Measurements from ENCODE around the gene TXN2.
A peak's percentile ranks its signal among the peaks of the same experiment; 100 is the strongest.

The TXN2 gene

GRCh38 chr22:36510966-36511881, 29.8 kb upstream of the TXN2 start:
- Histone ChIP-seq H3K36me3 (ENCODE audit: control insufficient read depth in 2 of 2, insufficient read depth in 2 of 2, low read length in 2 of 2) (peaks cover 39 to 46% of the 10 kb centered on the region in 2 donors), H3K9me3 (ENCODE audit: control insufficient read depth in 2 of 2, low read length in 2 of 2) (no peaks in the 10 kb centered on the region), H3K27ac (ENCODE audit: low read length) (no peak overlapping the region), H3K27me3 (ENCODE audit: control insufficient read depth in 1 of 2, insufficient read depth in 2 of 2, low read length in 2 of 2) (no peaks in the 10 kb centered on the region), H3K9ac (ENCODE audit: low read length in 2 of 2) (peak overlapping the region in 1 of 2 donors; percentile 51), H3K4me1 (ENCODE audit: control insufficient read depth, insufficient read depth, low read length) (peaks cover 16% of the 10 kb centered on the region), H3K4me3 (ENCODE audit: low read length in 2 of 2) (no peak overlapping the region)

- no peaks in the 10 kb centered on the region for H3K9me3 ChIP-seq (ENCODE audit: control insufficient read depth in 2 of 2, low read length in 2 of 2)
- H3K27ac ChIP-seq (ENCODE audit: low read length) = no peak overlapping the region
- no peaks in the 10 kb centered on the region for H3K27me3 ChIP-seq (ENCODE audit: control insufficient read depth in 1 of 2, insufficient read depth in 2 of 2, low read length in 2 of 2)
- H3K4me1 ChIP-seq (ENCODE audit: control insufficient read depth, insufficient read depth, low read length) = peaks cover 16% of the 10 kb centered on the region
- no peak overlapping the region for H3K9ac ChIP-seq (ENCODE audit: low read length in 2 of 2)
- H3K4me3 ChIP-seq (ENCODE audit: low read length in 2 of 2) = no peak overlapping the region
- peaks cover 35 to 38% of the 10 kb centered on the region in 2 donors for H3K36me3 ChIP-seq (ENCODE audit: control insufficient read depth in 2 of 2, insufficient read depth in 2 of 2, low read length in 2 of 2)
Measured at GRCh38 chr22:36510384-36510783, 28.9 kb upstream of the TXN2 start.

- H3K9me3 ChIP-seq (ENCODE audit: control insufficient read depth in 2 of 2, low read length in 2 of 2) = no peaks in the 10 kb centered on the region
- peak overlapping the region; percentile 53 for H3K27ac ChIP-seq (ENCODE audit: low read length)
- H3K27me3 ChIP-seq (ENCODE audit: control insufficient read depth in 1 of 2, insufficient read depth in 2 of 2, low read length in 2 of 2) = no peaks in the 10 kb centered on the region
- H3K36me3 ChIP-seq (ENCODE audit: control insufficient read depth in 2 of 2, insufficient read depth in 2 of 2, low read length in 2 of 2) = peaks cover 15 to 23% of the 10 kb centered on the region in 2 donors
- H3K4me3 ChIP-seq (ENCODE audit: low read length in 2 of 2) = peak overlapping the region; percentile 33 to 72
- peaks cover 16% of the 10 kb centered on the region for H3K4me1 ChIP-seq (ENCODE audit: control insufficient read depth, insufficient read depth, low read length)
- peak overlapping the region; percentile 43 to 76 for H3K9ac ChIP-seq (ENCODE audit: low read length in 2 of 2)
Measured at GRCh38 chr22:36507518-36508010, 26.1 kb upstream of the TXN2 start.

GRCh38 chr22:36506637-36507517, 25.4 kb upstream of the TXN2 start, which contains the start of gene FOXRED2:
TSS of gene FOXRED2 (minus strand) at chr22:36507040. CDS start at chr22:36506422, 618 bp downstream.
- Histone ChIP-seq H3K9ac (ENCODE audit: low read length in 2 of 2) (peak within 1 kb of the TSS; percentile 43 to 76), H3K9me3 (ENCODE audit: control insufficient read depth in 2 of 2, low read length in 2 of 2) (no peaks in the 10 kb centered on the region), H3K4me1 (ENCODE audit: control insufficient read depth, insufficient read depth, low read length) (peaks cover 16% of the 10 kb centered on the region), H3K27me3 (ENCODE audit: control insufficient read depth in 1 of 2, insufficient read depth in 2 of 2, low read length in 2 of 2) (no peaks in the 10 kb centered on the region), H3K36me3 (ENCODE audit: control insufficient read depth in 2 of 2, insufficient read depth in 2 of 2, low read length in 2 of 2) (peaks cover 9 to 18% of the 10 kb centered on the region in 2 donors), H3K27ac (ENCODE audit: low read length) (peak within 1 kb of the TSS; percentile 55), H3K4me3 (ENCODE audit: low read length in 2 of 2) (peak within 1 kb of the TSS; percentile 33 to 72)

- Histone ChIP-seq H3K4me1 (ENCODE audit: control insufficient read depth, insufficient read depth, low read length) (peaks cover 16% of the 10 kb centered on the region), H3K4me3 (ENCODE audit: low read length in 2 of 2) (peak overlapping the region in 1 of 2 donors; percentile 72), H3K36me3 (ENCODE audit: control insufficient read depth in 2 of 2, insufficient read depth in 2 of 2, low read length in 2 of 2) (peaks cover 5 to 12% of the 10 kb centered on the region in 2 donors), H3K9me3 (ENCODE audit: control insufficient read depth in 2 of 2, low read length in 2 of 2) (no peaks in the 10 kb centered on the region), H3K27me3 (ENCODE audit: control insufficient read depth in 1 of 2, insufficient read depth in 2 of 2, low read length in 2 of 2) (no peaks in the 10 kb centered on the region), H3K27ac (ENCODE audit: low read length) (peak overlapping the region; percentile 55), H3K9ac (ENCODE audit: low read length in 2 of 2) (no peak overlapping the region)
Measured at GRCh38 chr22:36505998-36506635, 24.7 kb upstream of the TXN2 start.

- Histone ChIP-seq H3K9ac (ENCODE audit: low read length in 2 of 2) (no peak overlapping the region), H3K27me3 (ENCODE audit: control insufficient read depth in 1 of 2, insufficient read depth in 2 of 2, low read length in 2 of 2) (no peaks in the 10 kb centered on the region), H3K27ac (ENCODE audit: low read length) (no peak overlapping the region), H3K36me3 (ENCODE audit: control insufficient read depth in 2 of 2, insufficient read depth in 2 of 2, low read length in 2 of 2) (peaks cover 0 to 5% of the 10 kb centered on the region in 2 donors), H3K9me3 (ENCODE audit: control insufficient read depth in 2 of 2, low read length in 2 of 2) (no peaks in the 10 kb centered on the region), H3K4me3 (ENCODE audit: low read length in 2 of 2) (no peak overlapping the region), H3K4me1 (ENCODE audit: control insufficient read depth, insufficient read depth, low read length) (no peaks in the 10 kb centered on the region)
Measured at GRCh38 chr22:36497910-36498665, 16.6 kb upstream of the TXN2 start.

GRCh38 chr22:36493690-36494110, 12.3 kb upstream of the TXN2 start:
- H3K9me3 ChIP-seq (ENCODE audit: control insufficient read depth in 2 of 2, low read length in 2 of 2) = no peaks in the 10 kb centered on the region
- H3K36me3 ChIP-seq (ENCODE audit: control insufficient read depth in 2 of 2, insufficient read depth in 2 of 2, low read length in 2 of 2) = peaks cover 0 to 7% of the 10 kb centered on the region in 2 donors
- H3K27me3 ChIP-seq (ENCODE audit: control insufficient read depth in 1 of 2, insufficient read depth in 2 of 2, low read length in 2 of 2) = no peaks in the 10 kb centered on the region
- no peak overlapping the region for H3K4me3 ChIP-seq (ENCODE audit: low read length in 2 of 2)
- no peak overlapping the region for H3K9ac ChIP-seq (ENCODE audit: low read length in 2 of 2)
- no peak overlapping the region for H3K27ac ChIP-seq (ENCODE audit: low read length)
- no peaks in the 10 kb centered on the region for H3K4me1 ChIP-seq (ENCODE audit: control insufficient read depth, insufficient read depth, low read length)

GRCh38 chr22:36492109-36492508, 10.7 kb upstream of the TXN2 start:
- Histone ChIP-seq H3K4me1 (ENCODE audit: control insufficient read depth, insufficient read depth, low read length) (no peaks in the 10 kb centered on the region), H3K36me3 (ENCODE audit: control insufficient read depth in 2 of 2, insufficient read depth in 2 of 2, low read length in 2 of 2) (peaks cover 0 to 3% of the 10 kb centered on the region in 2 donors)

GRCh38 chr22:36491155-36491554, 9.7 kb upstream of the TXN2 start:
- Histone ChIP-seq H3K36me3 (ENCODE audit: control insufficient read depth in 2 of 2, insufficient read depth in 2 of 2, low read length in 2 of 2) (peaks cover 0 to 3% of the 10 kb centered on the region in 2 donors), H3K27ac (ENCODE audit: low read length) (no peak overlapping the region), H3K27me3 (ENCODE audit: control insufficient read depth in 1 of 2, insufficient read depth in 2 of 2, low read length in 2 of 2) (no peaks in the 10 kb centered on the region), H3K9me3 (ENCODE audit: control insufficient read depth in 2 of 2, low read length in 2 of 2) (no peaks in the 10 kb centered on the region), H3K4me3 (ENCODE audit: low read length in 2 of 2) (no peak overlapping the region), H3K9ac (ENCODE audit: low read length in 2 of 2) (no peak overlapping the region), H3K4me1 (ENCODE audit: control insufficient read depth, insufficient read depth, low read length) (peaks cover 6% of the 10 kb centered on the region)

More at GRCh38 chr22:36492109-36492508, 10.7 kb upstream of the TXN2 start:
- Histone ChIP-seq H3K9ac (ENCODE audit: low read length in 2 of 2) (no peak overlapping the region), H3K27ac (ENCODE audit: low read length) (no peak overlapping the region), H3K4me3 (ENCODE audit: low read length in 2 of 2) (no peak overlapping the region), H3K9me3 (ENCODE audit: control insufficient read depth in 2 of 2, low read length in 2 of 2) (no peaks in the 10 kb centered on the region), H3K27me3 (ENCODE audit: control insufficient read depth in 1 of 2, insufficient read depth in 2 of 2, low read length in 2 of 2) (no peaks in the 10 kb centered on the region)

All from stomach smooth muscle (tissue), 2 donors.